Purkinje cell (primary cell): Measurements from ENCODE around the gene C9orf43. TPM values are rescaled to one million over a fixed set of nuclear protein-coding genes. Genes with fewer than 3 reads are reported as not detected.

Experiments
- polyA plus RNA-seq: library from polyadenylated mRNA; unstranded; fragments of >200 nt; fragmentation: Nextera tagmentation; gene quantifications from 2 replicates; pipeline ENCODE4 v1.2.1, GENCODE V29; 2014

The C9orf43 gene
- not detected in 2 replicates for polyA plus RNA-seq

GRCh38 chr9:113410207-113410864 is at the start of gene C9orf43, which contains the start of gene POLE3:
Gene C9orf43 (plus strand): TSS chr9:113410747. CDS start chr9:113413494, 2,747 bp downstream.
Gene POLE3 (minus strand): TSS chr9:113410675. CDS start chr9:113410293, 382 bp downstream.

GRCh38 chr9:113376634-113377567 is 33.6 kb upstream of the C9orf43 start, which contains the start of gene HDHD3:
Gene HDHD3 (minus strand): TSS chr9:113376986. CDS start chr9:113374354, 2,632 bp downstream.

GRCh38 chr9:113401027-113401792 is 9.3 kb upstream of the C9orf43 start, which contains the start of gene ALAD:
Gene ALAD (minus strand): TSS chr9:113401284. CDS start chr9:113393559, 7,725 bp downstream.

GRCh38 chr9:113463418-113464285 is 53.1 kb downstream of the C9orf43 start, which contains the start of gene RGS3:
Gene RGS3 (plus strand): TSS chr9:113463727. CDS start chr9:113463803, 76 bp downstream.

Other genes starting within 250 kb of the C9orf43 start
- gene FKBP15, start 189.5 kb upstream of the C9orf43 start, polyA plus RNA-seq: 23.9 and 28.0 TPM in 2 replicates
- gene SLC31A1, start 189.2 kb upstream of the C9orf43 start, polyA plus RNA-seq: 2.3 and 8.2 TPM in 2 replicates
- 92.2 and 96.9 TPM in 2 replicates for gene CDC26, start 135.2 kb upstream of the C9orf43 start, polyA plus RNA-seq
- 7.6 and 8.3 TPM in 2 replicates for gene PRPF4, start 135.1 kb upstream of the C9orf43 start, polyA plus RNA-seq
- not detected in 2 replicates for gene RNF183, start 107.4 kb upstream of the C9orf43 start, polyA plus RNA-seq
- 0.24 and 2.8 TPM in 2 replicates for gene WDR31, start 70.5 kb upstream of the C9orf43 start, polyA plus RNA-seq
- gene BSPRY, start 61.2 kb upstream of the C9orf43 start, polyA plus RNA-seq: 48.0 and 54.2 TPM in 2 replicates
- gene HDHD3, start 33.8 kb upstream of the C9orf43 start, polyA plus RNA-seq: 2.5 and 8.8 TPM in 2 replicates
- gene ALAD, start 9.5 kb upstream of the C9orf43 start, polyA plus RNA-seq: 9.0 and 10.7 TPM in 2 replicates
- 13.8 and 21.4 TPM in 2 replicates for gene POLE3, start 72 bp upstream of the C9orf43 start, polyA plus RNA-seq
- gene RGS3, start 53.0 kb downstream of the C9orf43 start, polyA plus RNA-seq: 0.83 TPM in 1 of 2 replicates, not detected in the other